Left kidney (tissue), 8 donors: Measurements from ENCODE around the gene LY6G6C. TPM values are rescaled to one million over a fixed set of nuclear protein-coding genes. Genes with fewer than 3 reads are reported as not detected.

Source experiments
- DNase-seq: peaks from one replicate; pipeline ENCODE4 v3.0.0-alpha.2; 2013
- long read RNA-seq, 8 donors: transcript quantifications; one replicate each; lab custom pipeline, GENCODE V29; 2026
- polyA plus RNA-seq: library from polyadenylated mRNA; unstranded; fragments of 120-200 nt; gene quantifications from one replicate; pipeline ENCODE4 v1.2.1, GENCODE V29; 2013; ENCODE audit not compliant: insufficient read length

LY6G6C gene
- 1.1 TPM for polyA plus RNA-seq
- long read RNA-seq, donor 1, result 0 reads
- long read RNA-seq, donor 2, result 0 reads
- long read RNA-seq, donor 3, result 0 reads
- long read RNA-seq, donor 4, result 0 reads
- long read RNA-seq, donor 5, result 0 reads
- long read RNA-seq, donor 6, result 0 reads
- long read RNA-seq, donor 7, result 0 reads
- long read RNA-seq, donor 8, result 0 reads

- no peak for DNase-seq
Measured at GRCh38 chr6:31721351-31722020, at the start of gene LY6G6C. Gene LY6G6C, minus strand, starts transcription at chr6:31721746. Its CDS starts 67 bp downstream, at chr6:31721679.

- DNase-seq, result no peak
Measured at GRCh38 chr6:31770860-31771259, 49.3 kb upstream of the LY6G6C start.

GRCh38 chr6:31769684-31770371 lies 48.3 kb upstream of the LY6G6C start:
- no peak for DNase-seq

- DNase-seq, result no peak
Measured at GRCh38 chr6:31768363-31769257, 47.1 kb upstream of the LY6G6C start.

GRCh38 chr6:31767096-31767645 lies 45.6 kb upstream of the LY6G6C start:
- no peak for DNase-seq

GRCh38 chr6:31765910-31766794 lies 44.6 kb upstream of the LY6G6C start:
- peak; percentile 34 for DNase-seq

- DNase-seq, result no peak
Measured at GRCh38 chr6:31765559-31765909, 44.0 kb upstream of the LY6G6C start.

- DNase-seq, result no peak
Measured at GRCh38 chr6:31764198-31764597, 42.7 kb upstream of the LY6G6C start.

- DNase-seq, result peak; percentile 40
Measured at GRCh38 chr6:31763619-31763940, 42.0 kb upstream of the LY6G6C start.

GRCh38 chr6:31762878-31763618 lies 41.5 kb upstream of the LY6G6C start:
- no peak for DNase-seq

GRCh38 chr6:31762356-31762755 lies 40.8 kb upstream of the LY6G6C start, which contains the start of gene SAPCD1:
Gene SAPCD1, plus strand, starts transcription at chr6:31762656. Its CDS starts 399 bp downstream, at chr6:31763055.
- DNase-seq, result no peak

GRCh38 chr6:31761343-31761742 lies 39.8 kb upstream of the LY6G6C start:
- no peak for DNase-seq

GRCh38 chr6:31760790-31761189 lies 39.2 kb upstream of the LY6G6C start:
- DNase-seq, result no peak

- no peak for DNase-seq
Measured at GRCh38 chr6:31758281-31758680, 36.7 kb upstream of the LY6G6C start.

GRCh38 chr6:31752739-31753319 lies 31.3 kb upstream of the LY6G6C start:
- no peak for DNase-seq

GRCh38 chr6:31750411-31751022 lies 29.0 kb upstream of the LY6G6C start:
- DNase-seq, result no peak

- no peak for DNase-seq
Measured at GRCh38 chr6:31749301-31750036, 27.9 kb upstream of the LY6G6C start.

- DNase-seq, result no peak
Measured at GRCh38 chr6:31744422-31744821, 22.9 kb upstream of the LY6G6C start.

GRCh38 chr6:31742894-31743293 lies 21.3 kb upstream of the LY6G6C start:
- no peak for DNase-seq
